Activated gamma-delta T cell (primary cell): ENCODE results near the gene BCL2L13.

Experiments used
- DNase-seq: peaks from one replicate; lab custom pipeline; 2025; lab: John Stamatoyannopoulos, UW

The BCL2L13 gene

DNA sequence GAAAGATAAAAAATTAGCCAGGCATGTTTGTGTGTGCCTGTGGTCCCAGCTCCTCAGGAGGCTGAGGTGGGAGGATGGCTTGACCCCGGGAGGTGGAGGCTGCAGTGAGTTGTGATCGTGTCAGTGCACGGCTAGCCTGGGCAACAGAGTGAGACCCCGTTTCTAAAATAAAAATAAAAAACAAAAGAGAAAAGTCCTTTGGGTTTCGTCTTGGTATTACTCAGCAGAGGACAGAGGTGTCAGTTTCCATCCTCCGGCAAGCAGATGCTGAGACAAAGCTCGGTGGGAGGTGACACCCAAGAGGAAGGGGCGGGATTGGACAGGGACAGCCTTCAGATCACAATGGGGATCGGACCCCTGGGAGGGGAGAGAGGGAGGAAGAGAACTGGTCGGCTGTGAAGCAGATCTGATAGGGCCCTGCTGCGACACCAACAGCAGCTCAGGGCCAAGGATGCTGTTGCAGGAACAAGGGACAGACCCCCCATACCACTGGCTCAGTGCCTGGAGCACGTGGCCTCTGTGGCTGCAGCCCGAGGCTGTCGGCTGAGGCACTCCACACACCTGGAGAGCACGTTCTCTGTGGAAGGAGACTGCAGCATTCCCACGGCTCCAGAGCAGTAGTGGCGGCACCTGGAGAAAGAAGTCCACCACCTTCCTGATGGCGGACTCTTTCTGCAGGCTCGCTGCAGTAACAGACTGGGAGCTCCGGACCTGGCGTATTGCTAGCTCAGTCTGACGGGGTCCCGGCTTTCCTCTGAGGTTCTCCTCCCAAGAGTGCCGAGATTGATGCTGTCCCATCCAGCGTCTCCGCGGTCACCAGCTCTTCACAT lies 140.9 kb downstream of the BCL2L13 start:
- DNase-seq: no peak

DNA sequence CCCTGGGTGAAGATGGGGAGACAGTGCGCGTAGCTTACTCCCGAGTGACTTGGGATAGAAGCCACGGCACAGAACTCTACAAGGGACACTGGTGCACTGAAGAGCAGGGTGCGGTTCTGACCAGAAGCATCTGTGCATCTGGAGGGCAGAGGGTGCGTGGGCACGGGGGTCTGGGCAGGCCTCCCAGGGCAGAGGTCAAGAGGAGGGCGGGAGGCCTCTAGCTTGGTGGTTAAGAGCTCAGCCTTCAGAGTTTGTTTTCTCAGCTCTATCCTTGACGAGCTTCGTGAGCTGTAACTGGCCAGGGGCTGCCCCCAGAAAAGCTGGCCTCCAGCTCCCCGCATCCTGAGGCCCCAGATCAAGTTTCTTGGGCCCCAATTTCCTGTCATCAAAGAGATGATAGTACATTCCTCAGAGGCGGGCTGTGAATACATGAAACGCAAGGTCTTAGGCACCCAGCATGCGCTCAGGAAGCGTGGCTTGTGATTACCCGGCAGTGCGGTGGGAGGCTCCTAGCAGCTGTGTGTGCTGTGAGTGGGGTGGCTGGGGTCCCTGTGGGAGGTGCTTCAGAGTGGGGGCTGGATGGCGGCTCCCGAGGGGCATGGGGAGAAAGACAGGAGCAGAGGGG lies 141.7 kb downstream of the BCL2L13 start:
- no peak for DNase-seq
